Mesodermal cell (in vitro differentiated cells): ENCODE results near the gene USP22.
"Not testable (repeated sequence)": the region's sequence is repeated elsewhere in the genome, so short reads cannot be mapped to it uniquely, and the experiment has no call there.

Source experiments
- H3K27ac ChIP-seq: 2 replicates; pipeline ENCODE4 v1.7.0; 2013; ENCODE audit warnings: mild to moderate bottlenecking, low read depth, low read length, moderate library complexity; ENCODE audit not compliant: severe bottlenecking
- H3K36me3 ChIP-seq: 2 replicates; pipeline ENCODE4 v1.7.1; 2013; ENCODE audit warnings: mild to moderate bottlenecking, low read length, moderate library complexity; ENCODE audit not compliant: control insufficient read depth, insufficient read depth
- H3K4me1 ChIP-seq: one replicate; pipeline ENCODE4 v1.7.1; 2013; ENCODE audit warnings: mild to moderate bottlenecking, low read length; ENCODE audit not compliant: insufficient read depth, control insufficient read depth, poor library complexity, severe bottlenecking
- H3K4me3 ChIP-seq: 2 replicates; pipeline ENCODE4 v1.7.0; 2013; ENCODE audit warnings: low read length, control low read depth, mild to moderate bottlenecking; ENCODE audit not compliant: insufficient read depth, poor library complexity, severe bottlenecking; ENCODE audit errors: extremely low read depth
- H3K9me3 ChIP-seq: 2 replicates; pipeline ENCODE4 v1.7.1; 2013; ENCODE audit warnings: mild to moderate bottlenecking, low read length, moderate library complexity; ENCODE audit not compliant: control insufficient read depth
- WGBS, 2 experiments: methylation state at CpG; one replicate each; pipeline ENCODE4 v1.1.5; 2013; ENCODE audit warnings: missing lambda C conversion rate in 2 of 2; ENCODE audit not compliant: insufficient coverage in 2 of 2; 5-methylcytosine and 5-hydroxymethylcytosine counted together

Gene USP22

GRCh38 chr17:20986767-20987510, 55.9 kb downstream of the USP22 start:
- no peak overlapping the region for H3K27ac ChIP-seq
- WGBS, 2 experiments: 78 to 95% methylated on average over 4 to 6 of the region's 7 CpGs
- no peaks in the 10 kb centered on the region for H3K36me3 ChIP-seq
- no peaks in the 10 kb centered on the region for H3K4me1 ChIP-seq
- no peak overlapping the region for H3K4me3 ChIP-seq
- no peaks in the 10 kb centered on the region for H3K9me3 ChIP-seq

DNA sequence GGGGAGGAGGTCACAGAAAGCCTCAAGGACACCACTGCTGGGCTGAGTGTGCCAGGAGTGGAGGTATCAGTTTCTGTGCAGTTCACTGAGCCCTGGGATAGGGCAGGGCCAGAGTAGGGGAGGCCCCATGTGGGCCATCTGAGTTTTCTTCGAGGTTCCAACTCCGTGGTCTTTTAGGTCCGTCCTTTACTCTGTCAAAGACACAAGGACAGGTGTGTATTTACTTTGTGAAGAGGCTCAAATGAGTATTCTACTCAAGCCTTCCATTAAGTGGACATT, 59.5 kb downstream of the USP22 start:
- Histone ChIP-seq H3K4me3 (no peak overlapping the region), H3K9me3 (no peaks in the 10 kb centered on the region), H3K4me1 (no peaks in the 10 kb centered on the region), H3K27ac (no peak overlapping the region), H3K36me3 (no peaks in the 10 kb centered on the region)
- 60 to 97% methylated on average over 1 to 3 of the region's 3 CpGs for WGBS, 2 experiments

DNA sequence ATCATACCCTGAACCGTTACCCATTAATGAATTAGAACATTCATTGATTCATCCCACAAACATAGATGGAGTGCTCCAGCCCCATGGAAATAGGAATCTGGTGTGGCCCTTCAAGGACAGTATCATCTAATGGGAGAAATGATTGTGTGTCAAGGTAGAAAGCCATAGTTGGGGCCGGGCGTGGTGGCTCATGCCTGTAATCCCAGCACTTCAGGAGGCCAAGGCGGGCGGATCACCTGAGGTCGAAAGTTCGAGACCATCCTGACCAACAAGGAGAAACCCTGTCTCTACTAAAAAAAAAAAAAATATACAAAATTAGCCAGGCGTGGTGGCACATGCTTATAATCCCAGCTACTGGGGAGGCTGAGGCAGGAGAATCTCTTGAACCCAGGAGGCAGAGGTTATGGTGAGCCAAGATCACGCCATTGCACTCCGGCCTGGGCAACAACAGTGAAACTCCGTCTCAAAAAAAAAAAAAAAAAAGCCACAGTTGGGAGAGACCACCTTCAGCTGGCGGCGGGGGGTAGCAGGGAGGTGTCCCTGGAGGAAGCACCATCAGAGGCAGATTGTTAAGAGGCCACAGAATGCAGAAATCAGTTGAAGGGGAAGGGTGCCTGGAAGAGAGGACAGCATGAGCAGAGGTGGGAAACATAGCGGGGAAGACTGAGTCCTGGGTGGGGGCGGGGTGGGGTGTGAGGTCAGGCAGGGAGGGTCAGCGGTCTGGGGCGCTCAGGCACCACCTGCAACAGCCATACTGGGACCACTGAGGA, 60.0 kb downstream of the USP22 start:
- no peaks in the 10 kb centered on the region for H3K9me3 ChIP-seq
- no peaks in the 10 kb centered on the region for H3K4me1 ChIP-seq
- no peaks in the 10 kb centered on the region for H3K36me3 ChIP-seq
- 90 to 93% methylated on average over 9 of the region's 17 CpGs for WGBS, 2 experiments
- H3K4me3 ChIP-seq: no peak overlapping the region
- no peak overlapping the region for H3K27ac ChIP-seq

DNA sequence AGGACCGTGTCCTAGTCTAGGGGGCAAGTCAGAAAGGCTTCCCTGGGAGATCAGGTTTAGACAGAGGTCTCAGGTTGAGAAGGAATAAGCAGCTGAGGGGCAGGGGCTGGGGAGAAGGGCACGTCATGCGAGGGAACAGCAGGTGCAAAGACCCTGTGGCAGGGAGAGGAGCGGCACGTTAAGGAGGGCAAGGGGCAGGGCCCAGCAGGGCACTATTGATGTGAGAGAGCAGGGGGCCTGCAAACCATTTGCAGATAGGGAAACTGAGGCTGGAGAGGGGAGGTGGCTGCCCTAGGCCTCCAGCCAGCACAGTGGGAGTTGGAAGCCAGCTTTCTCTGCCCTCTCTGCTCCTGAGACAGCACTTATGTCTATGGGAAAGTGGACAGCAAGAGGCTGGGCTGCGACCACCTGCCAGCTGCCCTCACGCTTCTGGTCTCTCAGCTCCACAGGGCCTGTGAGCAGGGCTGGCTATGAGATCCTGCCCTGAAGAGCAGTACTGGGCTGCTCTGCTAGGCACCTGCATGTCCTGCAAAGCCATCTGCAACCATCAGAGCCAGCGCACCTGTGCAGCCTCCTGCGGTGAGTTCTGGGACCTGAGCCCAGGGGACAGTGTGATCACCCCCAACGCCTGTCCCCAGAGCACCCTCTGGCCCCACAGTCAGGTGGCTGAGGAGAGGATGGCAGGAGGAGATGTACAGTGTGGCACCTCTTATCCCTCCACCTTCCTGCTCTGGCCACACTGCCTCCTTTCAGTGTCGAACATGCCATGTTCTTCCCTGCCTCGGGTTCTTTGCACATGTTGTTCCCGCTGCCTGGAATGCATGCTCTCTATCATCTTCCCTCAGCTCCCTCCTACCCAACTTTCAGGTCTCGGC, 61.5 kb downstream of the USP22 start:
- Histone ChIP-seq H3K27ac (no peak overlapping the region), H3K36me3 (no peaks in the 10 kb centered on the region), H3K4me1 (no peaks in the 10 kb centered on the region), H3K4me3 (no peak overlapping the region), H3K9me3 (no peaks in the 10 kb centered on the region)
- 87 to 91% methylated on average over 14 of the region's 14 CpGs for WGBS, 2 experiments

DNA sequence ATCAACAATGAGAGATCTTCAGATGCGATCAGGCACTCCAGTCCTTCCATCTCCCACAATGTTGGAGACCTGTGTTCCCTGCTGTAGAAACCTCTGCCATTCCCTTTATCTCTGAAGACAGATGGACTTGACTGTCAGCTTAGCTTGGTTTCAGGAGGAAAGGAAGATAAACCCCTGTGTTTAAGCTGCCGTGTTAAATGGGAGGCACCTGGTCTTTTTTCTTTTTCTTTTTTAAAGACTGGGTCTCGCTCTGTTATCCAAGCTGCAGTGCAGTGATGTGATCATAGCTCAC, 63.1 kb downstream of the USP22 start:
- no peak overlapping the region for H3K4me3 ChIP-seq
- 82 to 83% methylated on average over 2 to 3 of the region's 3 CpGs for WGBS, 2 experiments
- no peak overlapping the region for H3K27ac ChIP-seq
- no peaks in the 10 kb centered on the region for H3K4me1 ChIP-seq
- no peaks in the 10 kb centered on the region for H3K36me3 ChIP-seq
- H3K9me3 ChIP-seq: no peaks in the 10 kb centered on the region

DNA sequence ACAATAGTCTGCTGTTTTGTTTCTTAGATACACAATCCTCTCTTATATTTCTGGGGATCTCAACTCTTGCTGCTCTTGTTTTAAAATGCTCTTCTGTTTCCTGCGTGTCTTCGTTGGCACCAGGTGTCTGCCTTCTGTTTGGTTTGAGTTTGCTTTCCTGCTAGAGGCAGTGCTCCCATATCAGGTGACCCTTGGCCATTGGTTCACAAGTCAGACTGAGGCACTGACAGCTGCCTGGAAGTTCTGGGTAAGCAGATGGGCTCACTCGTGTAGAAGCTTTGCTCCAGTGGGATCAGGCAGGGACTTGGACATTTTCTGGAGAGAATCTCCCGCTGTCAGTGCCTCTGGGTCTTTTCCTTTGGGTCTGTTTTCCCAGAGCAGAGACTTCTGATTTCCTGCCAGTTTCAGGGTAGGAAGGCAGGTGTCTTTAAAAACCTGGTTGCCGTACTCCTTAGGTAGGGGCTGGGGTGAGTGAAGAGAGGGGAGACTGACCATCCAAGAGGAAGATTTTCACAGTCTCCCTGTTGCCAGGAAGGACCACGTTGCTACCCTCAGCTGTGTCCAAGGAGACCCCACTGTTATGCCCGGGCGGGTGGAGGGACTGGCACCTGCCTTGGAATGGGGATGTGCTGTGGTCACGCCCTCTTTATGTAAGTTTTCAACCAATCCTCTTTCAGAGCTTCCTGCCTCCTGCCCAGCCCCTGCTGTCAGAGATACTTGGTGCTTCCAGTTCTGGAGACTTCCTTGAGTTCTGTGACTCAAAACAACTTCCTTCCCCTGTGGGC, 63.6 kb downstream of the USP22 start:
- H3K36me3 ChIP-seq, H3K4me3 ChIP-seq, H3K4me1 ChIP-seq, H3K9me3 ChIP-seq, H3K27ac ChIP-seq: not testable (repeated sequence)
- WGBS, 2 experiments: 82 to 88% methylated on average over 4 to 6 of the region's 9 CpGs

- not testable (repeated sequence) for H3K27ac ChIP-seq, H3K36me3 ChIP-seq, H3K4me3 ChIP-seq, H3K4me1 ChIP-seq, H3K9me3 ChIP-seq
- WGBS, 2 experiments: 80 to 92% methylated on average over 1 to 5 of the region's 13 CpGs
Measured at GRCh38 chr17:20977609-20978253, 65.1 kb downstream of the USP22 start.

GRCh38 chr17:20975566-20975965, 67.2 kb downstream of the USP22 start:
- no peak overlapping the region for H3K27ac ChIP-seq
- WGBS, 2 experiments: no CpG with 5 or more reads among the region's 1 CpG
- no peak overlapping the region for H3K4me3 ChIP-seq
- no peaks in the 10 kb centered on the region for H3K36me3 ChIP-seq
- no peaks in the 10 kb centered on the region for H3K4me1 ChIP-seq
- no peaks in the 10 kb centered on the region for H3K9me3 ChIP-seq

GRCh38 chr17:20970329-20970728, 72.5 kb downstream of the USP22 start:
- H3K27ac ChIP-seq: no peak overlapping the region
- WGBS, 2 experiments: 81 to 90% methylated on average over 4 of the region's 4 CpGs
- H3K36me3 ChIP-seq: no peaks in the 10 kb centered on the region
- no peaks in the 10 kb centered on the region for H3K9me3 ChIP-seq
- H3K4me1 ChIP-seq: no peaks in the 10 kb centered on the region
- no peak overlapping the region for H3K4me3 ChIP-seq
